Measurements from ENCODE around the gene ERBB3.
A peak's percentile ranks its signal among the peaks of the same experiment; 100 is the strongest.

The ERBB3 gene

GRCh38 chr12:56127888-56128669, 48.1 kb downstream of the ERBB3 start, which contains the start of gene ESYT1 (continued):
- TF ChIP-seq ZBTB10 (tag by site-specific recombination; IDR thresholded peaks at IDR 0.05) (peak; percentile 41; the same call in 1 of the 2 replicates), ZNF704 (tag by site-specific recombination; IDR thresholded peaks at IDR 0.05) (no peak), KLF9 (tag by site-specific recombination; IDR thresholded peaks at IDR 0.05; ENCODE audit: low read depth) (peak; percentile 61), ZIC2 (tag by site-specific recombination; IDR thresholded peaks at IDR 0.05) (peak; percentile 62), ZXDB (tag by site-specific recombination; IDR thresholded peaks at IDR 0.05) (peak; percentile 79), ZNF600 (tag by site-specific recombination; IDR thresholded peaks at IDR 0.05) (peak; percentile 10; the same call in 1 of the 2 replicates), ZNF2 (tag by site-specific recombination; IDR thresholded peaks at IDR 0.05) (peak; percentile 50), ZNF707 (tag by site-specific recombination; IDR thresholded peaks at IDR 0.05) (no peak), REST (tag by site-specific recombination; IDR thresholded peaks at IDR 0.05) (0 out of 2 replicates have a peak, but pooled peaks have one; percentile 41), IKZF3 (tag by site-specific recombination; IDR thresholded peaks at IDR 0.05) (peak; percentile 67), ZNF449 (tag by site-specific recombination; IDR thresholded peaks at IDR 0.05) (0 out of 2 replicates have a peak, but pooled peaks have one; percentile 57), PRDM4 (tag by site-specific recombination; IDR thresholded peaks at IDR 0.05) (0 out of 2 replicates have a peak, but pooled peaks have one; percentile 29), ZNF623 (tag by site-specific recombination; IDR thresholded peaks at IDR 0.05) (no peak), BCL11B (tag by site-specific recombination; IDR thresholded peaks at IDR 0.05; ENCODE audit: low read depth) (peak; percentile 88), ZNF501 (tag by site-specific recombination; IDR thresholded peaks at IDR 0.05) (peak; percentile 89), KLF16 (tag by site-specific recombination; IDR thresholded peaks at IDR 0.05) (peak; percentile 16; the same call in 1 of the 2 replicates)

Data from HEK293 (cell line).